AG09309 (cell line): Measurements from ENCODE around the gene RGS1.

Source experiments
- DNase-seq: peaks from one replicate; pipeline ENCODE4 v3.0.0-alpha.2; 2010; ENCODE audit warnings: low read depth
- H3K4me3 ChIP-seq: 2 replicates; pipeline ENCODE4 v1.5.1; 2011; ENCODE audit warnings: mild to moderate bottlenecking, low read depth, low read length, moderate library complexity; ENCODE audit not compliant: control insufficient read depth
- TF ChIP-seq, protein P1 (sequence below): IDR thresholded peaks from 2 replicates; pipeline ENCODE4 v1.5.1; 2011; ENCODE audit warnings: mild to moderate bottlenecking, low read depth, low read length, inconsistent platforms; ENCODE audit not compliant: insufficient read depth, control insufficient read depth; ENCODE audit errors: missing control alignments

RGS1 gene

DNA sequence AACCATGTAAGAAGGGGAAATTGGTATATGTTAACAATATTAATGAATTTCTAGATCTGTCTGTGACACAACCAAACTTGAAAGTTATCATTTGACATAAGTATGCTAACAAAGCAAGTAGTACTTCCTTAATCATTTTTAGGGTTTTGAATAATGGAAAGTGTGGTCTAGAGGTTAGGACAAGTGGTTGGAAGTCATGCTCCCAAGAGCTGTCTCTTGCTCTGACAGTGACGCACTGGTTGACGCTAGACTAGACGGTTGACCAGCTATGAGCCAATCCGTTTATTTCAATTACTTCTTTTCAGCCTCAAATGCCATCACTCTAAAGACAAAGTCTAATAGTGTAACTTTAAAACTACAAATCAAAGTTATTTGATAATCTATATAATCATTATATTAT, 20.7 kb upstream of the RGS1 start:
- DNase-seq = no peak
- H3K4me3 ChIP-seq = no peak overlapping the region
- TF ChIP-seq, protein P1, sequence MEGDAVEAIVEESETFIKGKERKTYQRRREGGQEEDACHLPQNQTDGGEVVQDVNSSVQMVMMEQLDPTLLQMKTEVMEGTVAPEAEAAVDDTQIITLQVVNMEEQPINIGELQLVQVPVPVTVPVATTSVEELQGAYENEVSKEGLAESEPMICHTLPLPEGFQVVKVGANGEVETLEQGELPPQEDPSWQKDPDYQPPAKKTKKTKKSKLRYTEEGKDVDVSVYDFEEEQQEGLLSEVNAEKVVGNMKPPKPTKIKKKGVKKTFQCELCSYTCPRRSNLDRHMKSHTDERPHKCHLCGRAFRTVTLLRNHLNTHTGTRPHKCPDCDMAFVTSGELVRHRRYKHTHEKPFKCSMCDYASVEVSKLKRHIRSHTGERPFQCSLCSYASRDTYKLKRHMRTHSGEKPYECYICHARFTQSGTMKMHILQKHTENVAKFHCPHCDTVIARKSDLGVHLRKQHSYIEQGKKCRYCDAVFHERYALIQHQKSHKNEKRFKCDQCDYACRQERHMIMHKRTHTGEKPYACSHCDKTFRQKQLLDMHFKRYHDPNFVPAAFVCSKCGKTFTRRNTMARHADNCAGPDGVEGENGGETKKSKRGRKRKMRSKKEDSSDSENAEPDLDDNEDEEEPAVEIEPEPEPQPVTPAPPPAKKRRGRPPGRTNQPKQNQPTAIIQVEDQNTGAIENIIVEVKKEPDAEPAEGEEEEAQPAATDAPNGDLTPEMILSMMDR = no peak

DNA sequence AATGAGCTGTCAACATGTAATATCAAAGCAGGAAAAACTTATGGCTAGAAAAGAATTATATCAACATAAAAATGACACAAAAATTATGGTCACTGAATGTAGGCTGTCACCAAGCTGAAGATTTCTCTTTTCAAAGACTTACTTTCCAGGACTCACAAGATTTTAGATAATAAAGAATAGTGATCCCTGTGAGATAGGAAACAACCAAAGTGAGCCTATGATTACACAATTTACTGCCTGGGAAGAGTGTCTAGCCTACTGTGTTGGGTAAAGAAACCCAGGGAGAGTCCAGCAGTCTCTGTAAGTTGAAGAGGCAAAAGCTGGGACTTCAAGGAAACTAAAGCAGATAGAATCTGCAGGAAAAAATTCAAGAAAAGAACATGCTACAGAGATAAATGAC, 20.2 kb upstream of the RGS1 start:
- DNase-seq = no peak
- no peak overlapping the region for H3K4me3 ChIP-seq
- TF ChIP-seq, protein P1 = no peak

DNA sequence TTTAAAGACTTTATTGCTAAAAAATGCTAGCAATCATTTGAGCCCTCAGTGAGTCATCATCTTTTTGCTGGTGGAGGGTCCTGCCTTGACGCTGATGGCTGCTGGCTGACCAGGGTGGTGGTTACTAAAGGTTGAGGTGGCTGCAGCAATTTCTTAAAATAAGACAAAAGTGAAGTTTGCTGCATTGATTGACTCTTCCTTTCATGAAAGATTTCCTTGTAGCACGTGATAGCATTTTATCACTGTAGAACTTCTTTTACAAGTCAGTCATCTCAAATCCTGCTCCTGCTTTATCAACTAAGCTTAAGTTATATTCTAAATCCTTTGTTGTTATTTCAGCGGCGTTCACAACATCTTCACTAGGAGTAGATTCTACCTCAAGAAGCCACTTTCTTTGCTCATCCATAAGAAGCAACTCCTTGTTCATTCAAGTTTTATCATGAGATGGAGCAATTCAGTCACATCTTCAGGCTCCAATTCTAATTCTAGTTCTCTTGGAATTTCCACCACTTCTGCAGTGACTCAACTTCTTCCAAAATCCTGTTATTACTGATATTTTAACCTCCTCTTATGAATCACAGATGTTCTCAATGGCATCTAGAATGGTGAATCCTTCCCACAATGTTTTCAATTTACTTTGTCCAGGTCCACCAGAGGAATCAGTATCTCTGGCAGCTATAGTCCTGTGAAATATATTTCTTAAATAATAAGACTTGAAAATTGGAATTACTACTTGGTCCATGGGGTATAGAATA, 17.6 kb upstream of the RGS1 start:
- TF ChIP-seq, protein P1 = no peak
- DNase-seq = no peak
- no peak overlapping the region for H3K4me3 ChIP-seq

DNA sequence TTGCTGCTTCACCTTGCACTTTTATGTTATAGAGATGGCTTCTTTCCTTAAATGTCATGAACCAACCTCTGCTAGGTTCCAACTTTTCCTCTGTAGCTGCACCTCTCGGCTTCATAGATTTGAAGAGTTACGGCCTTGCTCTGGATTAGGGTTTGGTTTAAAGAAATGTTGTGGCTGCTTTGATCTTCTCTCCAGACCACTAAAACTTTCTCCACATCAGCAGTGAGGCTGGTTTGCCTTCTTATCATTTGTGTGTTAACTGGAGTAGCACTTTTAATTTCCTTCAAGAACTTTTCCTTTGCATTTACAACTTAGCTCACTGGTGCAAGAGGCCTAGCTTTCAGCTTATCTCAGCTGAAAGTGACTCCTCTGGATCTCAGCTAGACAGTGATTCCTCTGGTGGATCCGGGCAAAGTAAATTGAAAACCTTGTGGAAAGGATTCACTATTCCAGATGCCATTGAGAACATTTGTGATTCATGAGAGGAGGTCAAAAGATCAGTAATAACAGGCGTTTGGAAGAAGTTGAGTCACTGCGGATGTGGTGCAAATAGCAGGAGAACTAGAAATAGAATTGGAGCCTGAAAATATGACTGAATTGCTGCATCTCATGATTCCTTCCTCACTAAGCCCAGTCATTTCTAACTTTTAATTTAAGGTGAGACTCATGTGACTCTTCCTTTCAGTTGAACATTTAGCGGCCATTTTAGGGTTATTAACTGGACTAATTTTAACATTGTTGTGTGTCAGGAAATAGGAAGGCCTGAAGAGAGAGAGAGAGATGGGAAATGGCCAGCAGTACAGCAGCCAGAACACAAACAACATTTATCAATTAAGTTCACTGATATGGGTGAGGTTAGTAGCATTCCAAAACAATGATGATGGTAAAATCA, 16.2 kb upstream of the RGS1 start:
- TF ChIP-seq, protein P1 = no peak
- peak; percentile 84 for DNase-seq

DNA sequence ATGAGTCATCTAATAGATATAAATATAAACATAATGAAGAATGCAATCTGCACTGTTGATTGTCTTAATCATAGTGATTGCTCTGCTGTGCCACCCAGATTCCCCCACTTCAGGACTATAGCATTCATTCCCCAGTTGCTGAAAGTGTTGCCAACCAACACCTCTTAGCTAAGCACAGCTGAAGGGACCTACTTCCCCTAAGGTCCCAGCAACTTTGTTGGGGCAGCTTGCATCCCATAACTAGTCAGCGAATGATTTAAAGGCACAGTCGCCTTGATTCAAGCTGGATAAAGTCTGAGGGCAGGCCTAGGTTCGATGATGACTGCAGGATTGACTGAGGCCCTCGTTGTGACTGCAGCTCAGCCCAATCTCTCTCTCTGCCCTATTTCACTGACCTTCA, 14.3 kb upstream of the RGS1 start:
- DNase-seq = no peak
- TF ChIP-seq, protein P1 = no peak
- no peak overlapping the region for H3K4me3 ChIP-seq

More for the DNA sequence above, 16.2 kb upstream of the RGS1 start:
- H3K4me3 ChIP-seq = no peak overlapping the region

DNA sequence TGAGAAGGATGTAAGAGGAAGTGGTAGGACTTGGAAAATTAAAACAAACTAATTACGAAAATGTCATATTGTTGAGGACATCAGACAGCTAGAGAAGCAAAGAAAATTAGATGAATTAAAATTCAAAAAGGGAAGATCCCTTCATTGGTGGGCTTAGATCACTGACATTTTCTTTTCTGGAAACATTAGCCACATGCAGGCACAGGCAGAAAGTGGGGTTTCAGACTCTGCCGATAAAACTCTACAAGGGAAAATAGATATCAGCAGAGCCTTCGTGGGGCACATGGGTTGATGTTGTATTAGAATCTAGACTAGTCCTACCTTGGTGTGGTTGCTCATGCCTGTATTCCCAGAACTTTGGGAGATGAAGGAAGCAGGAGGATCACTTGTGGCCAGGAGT, 12.4 kb upstream of the RGS1 start:
- DNase-seq = no peak
- no peak overlapping the region for H3K4me3 ChIP-seq
- TF ChIP-seq, protein P1 = no peak
